Left hindlimb (tissue), 1 donor: ENCODE data around the gene RET.

ENCODE experiments used
- DNase-seq: peaks from one replicate; pipeline ENCODE4 v3.0.0-alpha.2; 2018

Gene RET

DNA sequence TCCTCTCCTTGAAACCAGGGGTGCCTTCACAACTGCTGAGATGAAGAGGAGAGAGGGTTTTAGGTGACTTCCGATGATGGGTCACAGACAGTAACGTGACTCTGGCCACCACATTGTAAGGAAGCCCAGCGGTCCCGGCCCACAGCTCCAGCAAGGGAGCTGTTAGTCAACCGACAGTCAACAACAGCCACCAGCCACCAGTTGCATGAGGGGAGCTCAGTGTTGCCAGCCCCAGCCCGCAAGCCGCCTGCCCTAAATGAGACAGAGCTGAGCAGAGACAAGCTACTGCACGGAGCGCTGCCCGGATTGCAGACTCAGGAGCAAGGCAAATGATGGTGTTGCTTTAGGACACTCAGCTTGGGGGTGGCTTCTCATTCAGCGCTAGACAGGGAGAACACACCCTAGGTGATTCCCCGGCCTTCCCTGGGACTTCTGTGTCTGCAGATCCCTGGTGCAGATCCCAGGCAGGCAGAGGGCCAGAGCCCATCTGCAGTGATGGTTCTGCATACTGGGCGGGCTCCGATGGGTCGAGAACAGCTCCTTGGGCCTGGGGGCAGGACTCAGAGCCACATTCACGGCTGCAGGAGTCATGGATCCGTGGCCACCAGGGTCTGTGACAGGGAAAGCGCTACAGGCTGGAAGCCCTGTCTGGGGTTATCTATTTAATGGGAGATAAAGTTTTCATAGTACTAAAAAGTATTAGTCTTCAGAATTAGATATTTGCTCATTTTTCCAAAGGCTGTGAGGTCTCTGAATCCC, 14.3 kb upstream of the RET start:
- no peak for DNase-seq

DNA sequence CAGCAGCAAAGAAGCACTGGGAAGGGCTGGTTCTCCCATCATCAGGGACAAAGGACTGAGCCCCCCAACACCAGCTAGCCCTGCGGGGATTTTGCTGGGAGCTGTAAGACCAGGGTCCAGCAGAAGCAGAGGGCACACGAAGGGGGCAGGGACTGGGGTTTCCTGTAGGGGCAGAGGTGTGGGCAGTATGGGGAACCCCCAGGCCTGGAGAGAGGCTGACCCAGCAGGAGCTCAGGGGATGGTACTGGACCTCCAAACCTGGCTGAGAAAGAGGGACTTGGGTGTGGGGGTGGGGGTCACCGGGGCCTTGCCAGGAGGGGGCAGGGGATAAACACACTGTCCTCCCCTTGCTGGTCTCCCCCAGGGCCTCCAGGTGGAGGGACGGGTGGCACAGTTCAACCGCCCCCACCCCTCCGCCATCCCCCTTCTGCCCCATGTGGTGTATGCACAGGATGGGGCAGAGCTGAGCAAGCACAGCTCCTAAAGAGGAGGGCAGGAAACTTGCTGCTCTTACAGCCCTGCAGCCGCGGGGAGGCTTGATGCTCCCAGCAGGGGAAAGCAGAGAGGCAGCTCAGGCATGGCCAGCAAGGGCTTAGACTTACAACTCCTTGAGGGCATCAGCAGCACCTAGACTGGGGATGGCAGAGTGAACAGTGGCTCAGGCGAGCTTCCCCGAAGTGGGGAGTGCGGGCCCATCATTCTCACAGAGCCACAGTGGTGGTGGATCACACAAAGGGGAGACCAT, 12.4 kb upstream of the RET start:
- DNase-seq = no peak

DNA sequence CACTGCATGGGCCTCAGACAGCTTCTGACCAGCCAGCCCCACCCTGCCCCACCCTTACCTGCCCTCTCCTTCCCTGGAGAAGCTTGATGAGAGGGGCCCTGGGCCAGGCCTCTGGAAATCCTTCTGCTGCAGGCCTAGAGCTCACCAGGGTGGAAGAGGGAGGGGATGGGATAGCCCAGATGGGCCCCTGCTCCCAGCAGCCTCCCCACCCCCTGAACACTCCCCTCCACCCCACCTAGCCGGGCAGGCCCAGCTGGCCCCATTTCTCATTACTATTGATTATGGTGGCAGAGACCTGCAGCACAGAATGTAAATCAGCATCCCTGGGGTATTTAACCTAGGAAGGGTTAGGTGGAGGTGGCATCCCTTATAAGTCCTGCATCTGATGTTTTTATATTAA, 11.6 kb upstream of the RET start:
- DNase-seq = no peak

GRCh38 chr10:43065761-43066160, 11.1 kb upstream of the RET start:
- DNase-seq = no peak

DNA sequence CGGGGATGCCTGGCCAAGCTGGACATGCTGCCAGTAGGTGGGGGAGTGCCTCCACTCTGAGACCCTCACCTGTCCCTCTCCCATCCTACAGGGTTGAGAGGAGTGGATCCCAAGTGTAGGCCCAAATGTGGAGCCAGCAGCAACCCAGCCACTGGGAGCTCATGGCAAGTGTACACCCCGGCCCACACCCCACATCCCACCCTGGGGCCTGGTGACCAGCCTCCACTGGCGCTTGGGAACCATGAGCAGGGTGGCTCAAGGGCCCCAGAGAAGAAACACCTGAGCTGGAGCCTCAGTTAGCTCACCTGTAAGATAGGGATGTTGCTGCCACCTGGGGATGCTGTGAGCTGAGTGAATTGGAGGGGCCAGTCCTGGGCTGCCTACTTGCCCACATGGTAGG, 10.4 kb upstream of the RET start:
- no peak for DNase-seq

- DNase-seq = no peak
These were observed 9.3 kb upstream of the RET start for GRCh38 chr10:43067391-43068135.

GRCh38 chr10:43068136-43068395, 8.8 kb upstream of the RET start:
- no peak for DNase-seq

- DNase-seq = no peak
These were observed 8.2 kb upstream of the RET start for GRCh38 chr10:43068471-43069210.

DNA sequence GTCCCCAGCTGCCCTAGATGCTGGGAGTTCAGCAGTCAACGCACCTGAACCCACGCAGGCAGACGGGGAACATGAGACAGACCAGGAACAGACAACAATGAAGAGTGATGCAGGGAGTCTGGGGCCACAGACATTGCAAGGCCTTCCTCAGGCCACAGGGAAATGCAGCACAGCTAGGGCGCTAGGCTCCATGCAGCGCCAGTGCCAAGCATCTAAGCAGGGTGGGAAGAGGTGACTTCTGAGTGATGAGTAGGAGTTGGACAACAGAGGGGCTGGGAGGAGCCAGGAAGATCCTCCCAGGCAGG, 7.7 kb upstream of the RET start:
- no peak for DNase-seq

DNA sequence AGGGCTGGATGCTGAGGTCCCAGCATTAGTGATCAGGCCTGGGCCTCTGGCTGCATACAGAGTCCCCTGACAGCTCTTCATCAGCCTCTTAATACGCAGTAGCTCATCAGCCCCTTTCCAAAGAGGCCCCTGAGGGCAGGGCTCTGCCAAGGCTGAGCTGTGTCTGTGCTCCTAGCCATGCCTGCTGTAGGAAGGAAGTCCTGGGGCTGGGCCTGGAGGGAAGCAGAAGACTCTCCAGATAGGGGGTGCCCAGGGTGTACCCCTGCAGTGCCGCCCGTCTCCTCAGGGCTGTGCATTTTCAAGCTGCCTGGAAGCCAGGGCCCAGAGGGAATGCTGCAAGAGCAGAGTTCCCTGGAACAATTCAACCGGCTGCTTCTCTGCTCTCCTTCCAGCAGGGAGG, 7.3 kb upstream of the RET start:
- no peak for DNase-seq

GRCh38 chr10:43070121-43071085, 6.5 kb upstream of the RET start:
- no peak for DNase-seq

DNA sequence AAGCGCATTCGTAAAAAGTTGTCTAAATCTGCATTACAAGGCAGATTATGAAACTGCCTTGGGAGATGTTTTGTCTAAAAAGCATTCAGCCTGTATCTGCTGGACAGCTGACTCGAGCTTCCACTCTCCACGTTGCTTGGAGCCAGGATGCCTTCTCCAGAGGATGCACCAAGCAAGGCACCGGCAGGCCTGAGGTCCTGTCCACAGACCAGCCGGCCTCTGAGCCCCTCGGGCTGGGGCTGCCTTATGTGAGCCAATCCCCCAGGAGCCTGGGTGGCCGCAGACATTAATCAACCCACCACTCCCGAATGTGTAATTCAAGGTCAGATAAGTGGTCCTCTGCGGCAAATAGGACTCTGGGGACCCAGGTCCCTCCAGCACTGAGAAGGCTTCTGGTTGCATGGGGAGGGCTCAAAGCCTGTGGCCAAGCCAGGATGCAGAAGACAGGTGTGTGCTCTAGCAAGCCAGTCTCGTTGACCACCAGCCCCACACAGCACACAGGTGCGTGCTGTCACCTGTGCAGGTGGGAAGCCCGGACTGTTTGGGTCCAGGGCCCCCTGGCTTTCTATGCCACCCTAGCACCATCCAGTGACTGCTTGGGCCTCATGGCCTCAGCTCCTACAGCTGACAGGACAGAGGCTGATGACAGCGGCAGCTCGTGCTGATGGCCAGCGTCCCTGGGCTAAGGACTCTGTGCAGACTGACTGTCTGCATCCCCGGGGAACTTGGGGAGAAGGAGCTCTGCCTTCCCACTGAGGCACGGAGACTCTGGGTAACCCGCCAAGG, 4.8 kb upstream of the RET start:
- DNase-seq = no peak

DNA sequence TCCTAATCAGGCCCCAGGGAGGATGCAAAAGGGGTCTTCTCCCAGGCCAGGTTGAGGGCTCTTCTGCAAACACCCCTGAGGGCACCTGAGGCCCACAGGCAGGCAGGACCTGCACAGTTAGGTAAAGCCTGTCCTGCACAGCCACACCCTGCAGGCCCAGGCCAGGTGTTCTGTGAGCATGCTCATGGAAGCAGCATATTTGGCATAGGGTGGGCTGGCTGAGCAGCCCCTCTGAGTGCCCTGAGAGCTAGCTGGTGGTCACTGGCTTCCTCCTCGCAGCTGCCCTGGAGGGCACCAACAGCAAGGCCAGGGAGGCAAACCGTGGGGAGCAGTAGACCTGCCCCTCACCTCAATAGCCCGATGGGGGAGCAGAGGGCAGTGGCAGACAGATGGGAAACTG, 3.7 kb upstream of the RET start:
- no peak for DNase-seq

GRCh38 chr10:43073721-43074120, 3.1 kb upstream of the RET start:
- DNase-seq = no peak

- no peak for DNase-seq
These were observed 2.5 kb upstream of the RET start for GRCh38 chr10:43074409-43074808.

DNA sequence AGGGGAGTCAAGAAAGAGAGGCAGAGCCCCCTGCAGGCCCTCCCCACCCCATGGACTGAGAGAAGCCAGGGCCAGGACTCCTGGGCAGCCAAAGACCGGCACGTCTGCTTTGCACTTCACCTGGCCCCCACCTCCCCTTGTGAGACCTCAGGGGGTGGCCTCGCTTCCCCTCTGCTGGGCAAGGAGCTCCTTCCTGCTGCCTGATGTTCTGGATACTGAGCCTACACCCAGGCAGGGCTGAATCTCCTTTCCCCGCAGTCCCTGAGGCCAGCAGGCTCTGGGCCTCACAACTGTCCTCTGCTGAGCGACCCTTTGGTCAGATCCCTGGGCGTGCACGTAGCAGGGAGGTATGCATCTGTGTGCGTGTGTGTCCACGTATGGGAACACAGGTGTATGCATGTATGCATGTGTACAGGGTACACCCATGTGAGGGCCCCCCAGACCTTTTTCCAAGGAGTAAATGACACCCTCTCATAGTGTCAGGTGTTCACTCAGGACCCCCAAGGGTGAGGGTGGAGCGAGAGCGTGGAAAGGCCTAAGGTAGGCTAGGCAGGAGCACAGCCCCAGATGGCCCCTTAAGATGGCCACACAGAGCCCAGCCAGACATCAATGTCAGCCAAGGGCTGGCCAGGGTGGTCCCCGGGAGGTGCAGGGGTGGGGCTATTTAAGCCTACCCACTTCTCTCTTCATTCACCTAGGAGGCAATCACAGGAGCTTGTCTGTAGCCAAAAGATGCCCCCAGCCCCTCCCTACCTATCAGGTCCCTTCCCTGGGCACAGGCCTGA, 1.9 kb upstream of the RET start:
- no peak for DNase-seq

DNA sequence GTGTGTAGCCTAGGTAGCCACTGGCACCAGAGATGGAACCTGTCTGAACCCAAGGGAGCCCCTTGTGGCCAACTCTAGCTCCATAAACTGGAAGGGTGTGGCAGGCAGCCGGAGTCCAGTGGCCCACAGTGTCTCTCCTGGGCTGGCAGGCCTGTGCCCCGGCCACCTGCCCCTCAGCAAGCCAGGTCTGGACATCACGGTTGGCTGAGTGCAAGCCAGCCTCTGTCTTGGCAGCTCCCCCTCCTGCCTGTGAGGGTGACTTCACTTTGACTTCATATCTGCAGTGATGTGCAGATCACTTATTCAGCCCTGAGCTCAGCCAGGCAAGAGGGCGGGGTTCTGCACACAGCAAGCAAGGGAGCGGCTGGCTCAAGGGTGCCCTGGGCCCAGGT, 1.3 kb upstream of the RET start:
- DNase-seq = no peak

DNA sequence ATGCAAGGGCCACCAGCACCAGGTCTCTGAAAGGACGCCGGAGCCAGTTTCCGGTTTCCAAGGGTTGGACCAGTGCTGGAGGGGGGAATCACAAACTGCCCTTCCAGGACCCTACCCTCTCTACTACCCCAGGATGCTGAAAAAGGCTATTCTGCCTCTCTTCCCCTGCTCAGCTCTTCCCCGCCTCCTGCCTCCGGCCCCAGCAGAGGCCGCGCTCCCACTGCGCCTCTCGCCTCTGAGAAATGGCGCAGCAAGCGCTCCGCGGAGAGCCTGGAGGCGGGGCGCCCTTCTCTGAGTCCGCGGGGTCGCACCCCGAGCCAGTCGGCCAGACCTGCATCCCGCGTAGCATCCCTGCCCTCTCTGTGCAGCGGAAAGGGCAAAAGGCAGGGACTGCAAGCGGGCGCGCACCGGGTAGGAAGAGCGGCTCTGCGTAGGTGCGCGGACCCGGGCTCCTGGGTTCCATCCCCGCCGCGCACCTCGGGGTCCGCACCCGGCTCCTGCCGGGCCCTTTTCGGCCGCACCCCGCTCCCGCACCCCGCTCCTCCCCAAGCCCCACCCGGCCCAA, 476 bp upstream of the RET start:
- no peak for DNase-seq

- DNase-seq = no peak
These were observed 727 bp downstream of the RET start for GRCh38 chr10:43077421-43078171.
